ENCODE results near the gene GLRX3. TPM values are rescaled to one million over a fixed set of nuclear protein-coding genes. Genes with fewer than 3 reads are reported as not detected.

GLRX3 gene
- total RNA-seq, 1 experiment from 2014 or later = 188 TPM

- intact Hi-C loops (cut with micrococcal nuclease; ENCODE audit: unreplicated experiment) = no loop called here
- in situ Hi-C loops (cut with HindIII; ENCODE audit: low pct_unique_long_range_greater_than_20kb, low sequenced_read_pairs) = no loop called here
- peaks cover 26% of the 10 kb centered on the region for H3K36me3 ChIP-seq (ENCODE audit: control insufficient read depth, insufficient read depth, low read length)
- no peaks in the 10 kb centered on the region for H3K4me1 ChIP-seq (ENCODE audit: control insufficient read depth, insufficient read depth, low read length)
- ChIA-PET POLR2A (no interaction called here), CTCF (no interaction called here)
- no TSS peak for BruUV-seq (replicated peaks)
- TF ChIP-seq CTCF (IDR thresholded peaks at IDR 0.05) (no peak), REST (IDR thresholded peaks at IDR 0.05; ENCODE audit: insufficient read depth in 1 of 2, low read depth in 2 of 2, low read length in 1 of 2) (no peak), TCF7L2 (IDR thresholded peaks at IDR 0.05; ENCODE audit: low read depth, low read length) (no peak), SIN3A (IDR thresholded peaks at IDR 0.05; ENCODE audit: borderline replicate concordance, insufficient read depth, low read depth, low read length) (no peak), POLR2AphosphoS5 (IDR thresholded peaks at IDR 0.05; ENCODE audit: low read depth, low read length) (no peak)
- DNase-seq (ENCODE audit: low read depth, low spot score) = no peak
- no peak overlapping the region for H3K4me3 ChIP-seq (ENCODE audit: low read depth in 2 of 2, low read length in 2 of 2)
- H3K27me3 ChIP-seq (ENCODE audit: control insufficient read depth, insufficient read depth, low read length) = no peaks in the 10 kb centered on the region
- ATAC-seq = no peak
- no peaks in the 10 kb centered on the region for H3K9me3 ChIP-seq (ENCODE audit: control insufficient read depth, insufficient read depth, low read depth, low read length)
- H3K27ac ChIP-seq (ENCODE audit: low read length) = no peak overlapping the region
Observed at GRCh38 chr10:130167193-130167592, 31.0 kb downstream of the GLRX3 start.

GRCh38 chr10:130167707-130168106, 31.5 kb downstream of the GLRX3 start:
- TF ChIP-seq REST (IDR thresholded peaks at IDR 0.05; ENCODE audit: insufficient read depth in 1 of 2, low read depth in 2 of 2, low read length in 1 of 2) (no peak), POLR2AphosphoS5 (IDR thresholded peaks at IDR 0.05; ENCODE audit: low read depth, low read length) (no peak), CTCF (IDR thresholded peaks at IDR 0.05) (no peak), SIN3A (IDR thresholded peaks at IDR 0.05; ENCODE audit: borderline replicate concordance, insufficient read depth, low read depth, low read length) (no peak), TCF7L2 (IDR thresholded peaks at IDR 0.05; ENCODE audit: low read depth, low read length) (no peak)

More at GRCh38 chr10:130167707-130168106, 31.5 kb downstream of the GLRX3 start:
- Histone ChIP-seq H3K36me3 (ENCODE audit: control insufficient read depth, insufficient read depth, low read length) (peaks cover 26% of the 10 kb centered on the region), H3K27ac (ENCODE audit: low read length) (no peak overlapping the region), H3K4me1 (ENCODE audit: control insufficient read depth, insufficient read depth, low read length) (no peaks in the 10 kb centered on the region), H3K4me3 (ENCODE audit: low read depth in 2 of 2, low read length in 2 of 2) (no peak overlapping the region), H3K9me3 (ENCODE audit: control insufficient read depth, insufficient read depth, low read depth, low read length) (no peaks in the 10 kb centered on the region), H3K27me3 (ENCODE audit: control insufficient read depth, insufficient read depth, low read length) (no peaks in the 10 kb centered on the region)
- ChIA-PET CTCF (no interaction called here), POLR2A (no interaction called here)
- no peak for DNase-seq (ENCODE audit: low read depth, low spot score)
- in situ Hi-C loops (cut with HindIII; ENCODE audit: low pct_unique_long_range_greater_than_20kb, low sequenced_read_pairs) = no loop called here
- intact Hi-C loops (cut with micrococcal nuclease; ENCODE audit: unreplicated experiment) = no loop called here
- ATAC-seq = no peak
- no TSS peak for BruUV-seq (replicated peaks)

Measured in Panc1 (cell line).